SK-N-SH treated with all-trans-retinoic acid at 6 μM for 48 hours (cell line): ENCODE results near the gene NACA2.

Experiments
- ARNTL ChIP-seq: fragments of 450-650 bp; formaldehyde crosslinking; IDR thresholded peaks from 2 replicates; pipeline ENCODE4 v1.5.0; 2020; ENCODE audit warnings: low read depth, mild to moderate bottlenecking, moderate library complexity, borderline replicate concordance
- BACH2 ChIP-seq: fragments of 250-450 bp; sonication (Bioruptor Pico); IDR thresholded peaks from 2 replicates; pipeline ENCODE4 v1.9.0; 2021; ENCODE audit warnings: mild to moderate bottlenecking, borderline replicate concordance
- CREB5 ChIP-seq: fragments of 250-450 bp; sonication (Bioruptor Pico); IDR thresholded peaks from 2 replicates; pipeline ENCODE4 v1.5.1; 2020; ENCODE audit warnings: low read depth, mild to moderate bottlenecking, moderate library complexity
- GLIS3 ChIP-seq: fragments of 250-450 bp; sonication (Bioruptor Pico); IDR thresholded peaks from 2 replicates; pipeline ENCODE4 v1.5.0; 2020; ENCODE audit warnings: mild to moderate bottlenecking, moderate library complexity
- ISL1 ChIP-seq: fragments of 250-450 bp; sonication (Bioruptor Pico); IDR thresholded peaks from 2 replicates; pipeline ENCODE4 v2.1.2; 2022; ENCODE audit warnings: mild to moderate bottlenecking, moderate library complexity
- OSR1 ChIP-seq: fragments of 250-450 bp; sonication (Bioruptor Pico); IDR thresholded peaks from 2 replicates; pipeline ENCODE4 v1.8.0; 2022; ENCODE audit warnings: moderate library complexity, mild to moderate bottlenecking, inconsistent platforms
- PATZ1 ChIP-seq: fragments of 250-450 bp; sonication (Bioruptor Pico); IDR thresholded peaks from 2 replicates; pipeline ENCODE4 v1.8.0; 2020; ENCODE audit warnings: mild to moderate bottlenecking, moderate library complexity, borderline replicate concordance
- POU6F1 ChIP-seq: fragments of 250-450 bp; sonication (Bioruptor Pico); IDR thresholded peaks from 2 replicates; pipeline ENCODE4 v1.8.0; 2021; ENCODE audit warnings: low read depth, mild to moderate bottlenecking, moderate library complexity, borderline replicate concordance
- RARB ChIP-seq: fragments of 250-450 bp; sonication (Bioruptor Pico); IDR thresholded peaks from 2 replicates; pipeline ENCODE4 v1.8.0; 2021; ENCODE audit warnings: mild to moderate bottlenecking, moderate library complexity
- SNAI2 ChIP-seq: fragments of 250-450 bp; sonication (Bioruptor Pico); IDR thresholded peaks from 2 replicates; pipeline ENCODE4 v1.5.0; 2020; ENCODE audit warnings: mild to moderate bottlenecking, moderate library complexity
- TOX ChIP-seq: fragments of 250-450 bp; sonication (Bioruptor Pico); IDR thresholded peaks from 2 replicates; pipeline ENCODE4 v1.8.0; 2021; ENCODE audit warnings: mild to moderate bottlenecking, moderate library complexity, borderline replicate concordance
- ZC3H10 ChIP-seq: fragments of 250-450 bp; sonication (Bioruptor Pico); IDR thresholded peaks from 2 replicates; pipeline ENCODE4 v1.5.1; 2021; ENCODE audit warnings: mild to moderate bottlenecking, moderate library complexity
- ZNF70 ChIP-seq: fragments of 450-650 bp; formaldehyde crosslinking; IDR thresholded peaks from 2 replicates; pipeline ENCODE4 v1.5.0; 2020; ENCODE audit warnings: mild to moderate bottlenecking, moderate library complexity
- ZNF8 ChIP-seq: fragments of 450-650 bp; formaldehyde crosslinking; IDR thresholded peaks from 2 replicates; pipeline ENCODE4 v1.5.0; 2020; ENCODE audit warnings: mild to moderate bottlenecking, moderate library complexity

- TF ChIP-seq SNAI2 (CRISPR knock-in tag) (no peak), RARB (CRISPR knock-in tag) (no peak), ZNF70 (CRISPR knock-in tag) (no peak), GLIS3 (CRISPR knock-in tag) (no peak), CREB5 (CRISPR knock-in tag) (no peak), ZC3H10 (no peak), ISL1 (CRISPR knock-in tag) (no peak), PATZ1 (no peak), TOX (no peak), ZNF8 (CRISPR knock-in tag) (no peak), BACH2 (CRISPR knock-in tag) (no peak), ARNTL (CRISPR knock-in tag) (no peak), POU6F1 (CRISPR knock-in tag) (no peak), OSR1 (no peak)
Observed at GRCh38 chr17:61619953-61620352, 28.9 kb upstream of the NACA2 start.
